Liver (tissue), 9 donors: ENCODE measurements around the gene TANC1. TPM values are rescaled to one million over a fixed set of nuclear protein-coding genes. Genes with fewer than 3 reads are reported as not detected.
A peak's percentile ranks its signal among the peaks of the same experiment; 100 is the strongest.

Source experiments
- DNase-seq: peaks from one replicate; pipeline ENCODE4 v3.0.0-alpha.2; 2017; ENCODE audit warnings: low spot score
- H3K27ac ChIP-seq, 2 donors: one replicate each; pipeline ENCODE4 v1.7.0; 2013; ENCODE audit warnings: inconsistent platforms in 2 of 2, low read length in 2 of 2, control low read depth in 1 of 2, low read depth in 1 of 2, mild to moderate bottlenecking in 1 of 2
- H3K27me3 ChIP-seq, 4 donors: one replicate each; pipeline versions ENCODE4 v1.6.1 to v1.7.0; 2013; ENCODE audit warnings: low read length in 3 of 4, inconsistent platforms in 1 of 4, mild to moderate bottlenecking in 1 of 4, moderate library complexity in 1 of 4; ENCODE audit not compliant: control insufficient read depth in 4 of 4, insufficient read depth in 4 of 4
- H3K36me3 ChIP-seq, 4 donors: one replicate each; pipeline versions ENCODE4 v1.6.1 to v1.7.0; 2013; ENCODE audit warnings: low read length in 3 of 4, mild to moderate bottlenecking in 3 of 4, low read depth in 1 of 4, moderate library complexity in 1 of 4; ENCODE audit not compliant: control insufficient read depth in 4 of 4, insufficient read depth in 3 of 4
- H3K4me1 ChIP-seq, 4 donors: one replicate each; pipeline versions ENCODE4 v1.6.1 to v1.7.0; 2013; ENCODE audit warnings: low read length in 3 of 4, mild to moderate bottlenecking in 3 of 4, moderate library complexity in 1 of 4; ENCODE audit not compliant: control insufficient read depth in 4 of 4, insufficient read depth in 4 of 4
- H3K4me3 ChIP-seq, 3 donors: one replicate each; pipeline versions ENCODE4 v1.6.1 to v1.7.0; 2013; ENCODE audit warnings: low read length in 3 of 3, control low read depth in 1 of 3, low read depth in 1 of 3, mild to moderate bottlenecking in 1 of 3
- H3K9ac ChIP-seq, 2 donors: one replicate each; pipeline ENCODE4 v1.7.0; 2013; ENCODE audit warnings: low read length in 2 of 2, mild to moderate bottlenecking in 2 of 2, moderate library complexity in 2 of 2, control low read depth in 1 of 2, low read depth in 1 of 2
- H3K9me3 ChIP-seq, 4 donors: one replicate each; pipeline versions ENCODE4 v1.6.1 to v1.7.0; 2013; ENCODE audit warnings: low read length in 3 of 4; ENCODE audit not compliant: control insufficient read depth in 4 of 4
- CTCF ChIP-seq: fragments of 150-350 bp; IDR thresholded peaks from 2 replicates; pipeline ENCODE4 v1.5.1; 2017; ENCODE audit warnings: improper control_type of control experiment, low read depth, low read length; ENCODE audit not compliant: missing input control
- EGR1 ChIP-seq, 2 donors: IDR thresholded peaks; 2 replicates each; pipeline ENCODE4 v1.6.1; 2016 to 2018; ENCODE audit warnings: antibody characterized with exemption in 2 of 2, low read depth in 2 of 2
- FOXA1 ChIP-seq: IDR thresholded peaks from 2 replicates; pipeline ENCODE4 v1.6.1; 2016; ENCODE audit warnings: antibody characterized with exemption
- FOXA2 ChIP-seq: IDR thresholded peaks from 2 replicates; pipeline ENCODE4 v1.6.1; 2016; ENCODE audit warnings: antibody characterized with exemption
- GABPA ChIP-seq, 2 donors: IDR thresholded peaks in 1 of 2; conservative IDR thresholded peaks in 1 of 2; 2 replicates each; pipeline ENCODE4 v1.6.1; 2016; ENCODE audit warnings: antibody characterized with exemption in 2 of 2, mild to moderate bottlenecking in 1 of 2, moderate library complexity in 1 of 2
- HNF4A ChIP-seq, 2 donors: conservative IDR thresholded peaks; 2 replicates each; pipeline ENCODE4 v1.6.1; 2016; ENCODE audit warnings: antibody characterized with exemption in 2 of 2, mild to moderate bottlenecking in 2 of 2
- HNF4G ChIP-seq: IDR thresholded peaks from 2 replicates; pipeline ENCODE4 v1.6.1; 2016; ENCODE audit warnings: antibody characterized with exemption
- JUND ChIP-seq, 2 donors: IDR thresholded peaks; 2 replicates each; pipeline ENCODE4 v1.6.1; 2016; ENCODE audit warnings: antibody characterized with exemption in 2 of 2
- NR2F2 ChIP-seq: IDR thresholded peaks from 2 replicates; pipeline ENCODE4 v1.6.1; 2016; ENCODE audit warnings: antibody characterized with exemption
- RAD21 ChIP-seq, 2 donors: IDR thresholded peaks; 2 replicates each; pipeline ENCODE4 v1.6.1; 2016; ENCODE audit warnings: antibody characterized with exemption in 2 of 2, mild to moderate bottlenecking in 2 of 2
- REST ChIP-seq: IDR thresholded peaks from 2 replicates; pipeline ENCODE4 v1.6.1; 2016; ENCODE audit warnings: antibody characterized with exemption, mild to moderate bottlenecking
- RXRA ChIP-seq, 2 donors: IDR thresholded peaks; 2 replicates each; pipeline ENCODE4 v1.6.1; 2017 to 2018; ENCODE audit warnings: antibody characterized with exemption in 2 of 2, mild to moderate bottlenecking in 1 of 2
- SP1 ChIP-seq: IDR thresholded peaks from 2 replicates; pipeline ENCODE4 v1.6.1; 2018; ENCODE audit warnings: antibody characterized with exemption, mild to moderate bottlenecking
- TAF1 ChIP-seq: conservative IDR thresholded peaks from 2 replicates; pipeline ENCODE4 v1.6.1; 2016; ENCODE audit warnings: antibody characterized with exemption, mild to moderate bottlenecking
- YY1 ChIP-seq: IDR thresholded peaks from 2 replicates; pipeline ENCODE4 v1.6.1; 2016; ENCODE audit warnings: antibody characterized with exemption, mild to moderate bottlenecking
- ZBTB33 ChIP-seq: IDR thresholded peaks from 2 replicates; pipeline ENCODE4 v1.6.1; 2016; ENCODE audit warnings: antibody characterized with exemption
- WGBS: extraction: QIAGEN DNeasy Blood & Tissue Kit; methylation state at CpG from one replicate; pipeline ENCODE4 v1.1.7; 2013; 5-methylcytosine and 5-hydroxymethylcytosine counted together
- polyA plus RNA-seq, 2 donors: library from polyadenylated mRNA; stranded (reverse) in 1 of 2; unstranded in 1 of 2; fragments of 200-250 nt in 1 of 2; fragments of >200 nt in 1 of 2; fragmentation: Nextera tagmentation in 1 of 2; extraction: Ambion mirVana in 1 of 2; gene quantifications; one replicate each; pipeline versions ENCODE4 v1.2.1 to v1.2.3, GENCODE V29; 2013 to 2015
- total RNA-seq, 2 donors: library from RNA; depleted of rRNA; stranded (reverse); fragments of >200 nt; gene quantifications; one replicate each; pipeline ENCODE4 v1.2.3, GENCODE V29; 2014
- TF ChIP-seq, protein P1 (sequence below): IDR thresholded peaks from 2 replicates; pipeline ENCODE4 v1.6.1; 2016; ENCODE audit warnings: antibody characterized with exemption
- TF ChIP-seq, protein P2 (sequence below): IDR thresholded peaks from 2 replicates; pipeline ENCODE4 v1.6.1; 2016; ENCODE audit warnings: antibody characterized with exemption
- donor health status: healthy.
- donor health status: healthy.
- donor health status: healthy.
- donor health status: healthy.
- donor health status: healthy.

Gene TANC1
- total and polyA plus RNA-seq, 4 donors, result 3.7 to 17.7 (median 5.2) TPM

DNA sequence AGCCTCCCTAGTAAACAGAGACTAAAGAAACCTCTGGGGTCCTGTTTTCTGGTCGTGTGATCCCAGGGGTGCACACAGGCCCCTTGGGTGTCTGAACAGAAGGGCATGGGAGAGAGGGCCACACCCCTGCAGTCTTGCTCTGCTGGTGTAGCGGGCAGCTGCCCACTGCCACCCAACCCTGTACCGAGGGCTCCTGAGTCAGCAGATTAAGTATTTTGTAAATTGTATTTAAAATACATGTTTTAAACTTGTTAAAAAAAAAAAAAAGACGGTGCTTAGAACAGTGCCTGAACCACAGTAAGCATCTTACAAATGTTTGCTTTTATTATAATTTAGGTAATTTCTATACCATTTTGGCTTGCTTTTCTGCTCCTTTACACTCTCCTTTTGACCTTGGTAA, 113.7 kb downstream of the TANC1 start:
- 84% methylated on average over 4 of the region's 4 CpGs for WGBS
- no peaks in the 10 kb centered on the region for H3K36me3 ChIP-seq
- no peak overlapping the region for H3K9ac ChIP-seq
- H3K27me3 ChIP-seq, result no peaks in the 10 kb centered on the region
- no peak overlapping the region for H3K27ac ChIP-seq
- H3K9me3 ChIP-seq, result peaks cover 0 to 5% (median 0%) of the 10 kb centered on the region in 4 donors
- no peak for DNase-seq
- no peak for TF ChIP-seq HNF4A (conservative IDR thresholded peaks at IDR 0.05)
- H3K4me3 ChIP-seq, result no peak overlapping the region
- H3K4me1 ChIP-seq, result peaks cover 0 to 3% (median 0%) of the 10 kb centered on the region in 4 donors

DNA sequence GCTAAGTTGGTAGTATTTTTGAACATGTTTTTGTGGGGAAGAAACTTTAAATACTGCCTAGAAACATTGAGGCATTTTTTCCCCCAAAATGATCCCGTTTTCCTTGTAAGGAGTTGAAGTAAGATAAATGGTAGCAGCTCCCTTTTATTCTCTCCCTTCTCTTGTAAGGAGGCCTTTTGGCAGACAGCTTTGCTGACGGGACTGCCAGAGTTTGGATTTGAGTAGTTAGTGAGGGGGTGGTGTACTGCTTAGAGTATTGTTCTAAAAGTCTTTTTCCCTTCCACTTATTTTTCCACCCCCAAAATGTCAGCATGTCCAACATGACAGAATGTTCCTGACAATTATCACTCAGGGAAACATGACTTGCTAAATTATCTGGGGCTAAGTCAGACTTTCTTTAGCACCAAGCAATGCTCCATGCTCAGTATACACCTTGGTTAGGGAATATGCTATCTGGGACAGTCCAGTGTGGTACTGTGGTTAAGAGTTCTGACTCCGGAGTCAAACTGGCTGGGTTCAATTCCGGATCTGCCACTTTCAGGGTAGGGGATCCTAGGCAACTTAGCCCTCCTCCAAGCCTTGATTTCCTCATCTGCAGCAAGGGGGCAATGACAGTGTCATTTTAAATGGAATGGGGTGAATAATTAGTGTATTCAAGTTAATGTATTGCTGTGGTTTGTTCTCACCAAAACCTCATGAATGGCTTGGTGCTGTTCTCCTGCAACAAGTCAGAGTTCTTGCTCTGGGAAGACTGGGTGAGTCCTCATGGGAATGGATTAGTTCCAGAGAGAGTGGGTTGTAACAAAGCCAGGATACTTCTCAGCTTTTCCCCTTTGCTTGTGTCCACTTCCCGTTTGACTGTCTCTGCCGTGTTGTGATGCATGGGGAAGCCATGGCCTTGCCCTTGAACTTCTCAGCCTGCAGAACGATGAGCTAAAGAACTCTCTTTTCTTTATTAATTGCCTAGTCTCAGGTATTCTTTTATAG, 116.2 kb downstream of the TANC1 start:
- DNase-seq, result no peak
- peaks cover 0 to 3% (median 0%) of the 10 kb centered on the region in 4 donors for H3K4me1 ChIP-seq
- H3K9ac ChIP-seq, result no peak overlapping the region
- no peaks in the 10 kb centered on the region for H3K27me3 ChIP-seq
- peaks cover 0 to 2% (median 0%) of the 10 kb centered on the region in 4 donors for H3K9me3 ChIP-seq
- 75% methylated on average over 7 of the region's 7 CpGs for WGBS
- peak overlapping the region; percentile 19 to 59 for H3K27ac ChIP-seq
- no peaks in the 10 kb centered on the region for H3K36me3 ChIP-seq
- TF ChIP-seq, protein P1, sequence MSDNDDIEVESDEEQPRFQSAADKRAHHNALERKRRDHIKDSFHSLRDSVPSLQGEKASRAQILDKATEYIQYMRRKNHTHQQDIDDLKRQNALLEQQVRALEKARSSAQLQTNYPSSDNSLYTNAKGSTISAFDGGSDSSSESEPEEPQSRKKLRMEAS, result no peak
- TF ChIP-seq, protein P2, sequence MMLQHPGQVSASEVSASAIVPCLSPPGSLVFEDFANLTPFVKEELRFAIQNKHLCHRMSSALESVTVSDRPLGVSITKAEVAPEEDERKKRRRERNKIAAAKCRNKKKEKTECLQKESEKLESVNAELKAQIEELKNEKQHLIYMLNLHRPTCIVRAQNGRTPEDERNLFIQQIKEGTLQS, result no peak
- TF ChIP-seq RAD21 (IDR thresholded peaks at IDR 0.05) (peak in 1 of 2 donors; percentile 5), NR2F2 (peak; percentile 32), HNF4A (conservative IDR thresholded peaks at IDR 0.05) (no peak)
- no peak overlapping the region for H3K4me3 ChIP-seq

DNA sequence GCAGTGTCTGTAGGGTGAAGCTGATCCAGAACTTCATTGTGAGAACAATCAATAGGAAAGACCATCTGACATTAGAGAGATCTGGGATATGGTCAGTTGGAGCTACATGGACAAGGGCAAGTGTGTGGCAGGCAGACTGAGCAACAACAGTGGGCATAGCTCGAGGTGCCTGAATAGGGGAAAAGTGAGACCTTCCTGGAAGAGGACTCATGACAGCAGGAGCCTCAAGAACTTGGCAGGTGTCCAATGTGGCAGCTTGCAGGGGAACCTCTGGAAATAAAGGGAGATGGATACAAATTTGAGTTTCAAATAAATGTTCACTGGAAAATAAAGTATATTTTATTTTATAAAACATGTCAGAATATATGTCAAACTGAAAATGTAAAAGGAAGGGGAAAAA, 117.9 kb downstream of the TANC1 start:
- no peak for TF ChIP-seq ZBTB33
- TF ChIP-seq NR2F2, result no peak
- TF ChIP-seq RAD21 (IDR thresholded peaks at IDR 0.05), result no peak
- no peak for TF ChIP-seq HNF4G
- TF ChIP-seq, protein P2, result no peak
- no peak for TF ChIP-seq YY1
- TF ChIP-seq REST, result no peak
- no peak for TF ChIP-seq FOXA1
- TF ChIP-seq EGR1 (IDR thresholded peaks at IDR 0.05; ENCODE audit: low read depth in 2 of 2), result no peak
- no peak for TF ChIP-seq GABPA (IDR thresholded peaks at IDR 0.05 in 1 of 2, conservative IDR thresholded peaks at IDR 0.05 in 1 of 2)
- TF ChIP-seq CTCF, result no peak
- TF ChIP-seq HNF4A (conservative IDR thresholded peaks at IDR 0.05), result no peak
- no peak for TF ChIP-seq JUND (IDR thresholded peaks at IDR 0.05)
- no peak for TF ChIP-seq FOXA2
- TF ChIP-seq SP1, result no peak
- TF ChIP-seq RXRA (IDR thresholded peaks at IDR 0.05), result no peak
- TF ChIP-seq, protein P1, result no peak
- no peak for TF ChIP-seq TAF1
- Histone ChIP-seq H3K9me3 (no peaks in the 10 kb centered on the region), H3K27ac (no peak overlapping the region), H3K4me1 (peaks cover 0 to 3% (median 1%) of the 10 kb centered on the region in 4 donors), H3K36me3 (no peaks in the 10 kb centered on the region), H3K4me3 (no peak overlapping the region), H3K9ac (no peak overlapping the region), H3K27me3 (no peaks in the 10 kb centered on the region)
- no peak for DNase-seq
- 67% methylated on average over 1 of the region's 1 CpG for WGBS
